GM12878 (cell line): ENCODE results near the gene MSH2. TPM values are rescaled to one million over a fixed set of nuclear protein-coding genes. Genes with fewer than 3 reads are reported as not detected.

Source experiments
- CHD2 ChIP-seq: IDR thresholded peaks from 2 replicates; pipeline ENCODE4 v1.6.1; 2011; ENCODE audit warnings: low read depth, low read length, improper control_type of control experiment, borderline replicate concordance
- E2F8 ChIP-seq: fragments of 450-650 bp; IDR thresholded peaks from 2 replicates; pipeline ENCODE4 v1.6.1; 2018; ENCODE audit warnings: mild to moderate bottlenecking, low read depth, moderate library complexity; ENCODE audit not compliant: partially characterized antibody
- HDAC2 ChIP-seq: fragments of 200-600 bp; sonication (generic); IDR thresholded peaks from 2 replicates; pipeline ENCODE4 v1.6.1; 2017
- HSF1 ChIP-seq: fragments of 150-350 bp; IDR thresholded peaks from 2 replicates; pipeline ENCODE4 v1.6.1; 2014; ENCODE audit warnings: mild to moderate bottlenecking, low read depth, low read length
- JUNB ChIP-seq: IDR thresholded peaks from 2 replicates; pipeline ENCODE4 v1.6.1; 2016; ENCODE audit warnings: antibody characterized with exemption, mild to moderate bottlenecking
- JUND ChIP-seq: IDR thresholded peaks from 2 replicates; pipeline ENCODE4 v1.6.1; 2012; ENCODE audit warnings: low read depth, mild to moderate bottlenecking, low read length, improper control_type of control experiment, moderate library complexity
- LARP7 ChIP-seq: fragments of 450-650 bp; IDR thresholded peaks from 2 replicates; pipeline ENCODE4 v1.6.1; 2017; ENCODE audit warnings: mild to moderate bottlenecking
- MAX ChIP-seq: IDR thresholded peaks from 2 replicates; pipeline ENCODE4 v1.6.1; 2012; ENCODE audit warnings: low read depth, low read length, improper control_type of control experiment
- POLR2AphosphoS5 ChIP-seq: IDR thresholded peaks from 2 replicates; pipeline ENCODE4 v1.6.1; 2011; ENCODE audit warnings: mild to moderate bottlenecking, low read length, inconsistent platforms
- SMAD5 ChIP-seq: IDR thresholded peaks from 2 replicates; pipeline ENCODE4 v1.6.1; 2016; ENCODE audit warnings: antibody characterized with exemption, low read depth
- SMARCA5 ChIP-seq: fragments of 450-650 bp; IDR thresholded peaks from 2 replicates; pipeline ENCODE4 v1.6.1; 2017; ENCODE audit warnings: mild to moderate bottlenecking
- SRF ChIP-seq, 2 experiments: IDR thresholded peaks; 2 replicates each; pipeline ENCODE4 v1.6.1; 2011; ENCODE audit warnings: low read depth in 2 of 2, low read length in 2 of 2, mild to moderate bottlenecking in 1 of 2, moderate library complexity in 1 of 2
- SUZ12 ChIP-seq: fragments of 200-600 bp; sonication (generic); IDR thresholded peaks from one replicate; pipeline ENCODE4 v1.6.1; 2018; ENCODE audit warnings: antibody characterized with exemption, mild to moderate bottlenecking; ENCODE audit not compliant: unreplicated experiment
- TCF12 ChIP-seq: IDR thresholded peaks from 2 replicates; pipeline ENCODE4 v1.6.1; 2011; ENCODE audit warnings: low read depth, mild to moderate bottlenecking, low read length
- USF1 ChIP-seq: IDR thresholded peaks from 2 replicates; pipeline ENCODE4 v1.6.1; 2011; ENCODE audit warnings: borderline replicate concordance, low read depth, mild to moderate bottlenecking, moderate library complexity, mixed read lengths, low read length; ENCODE audit not compliant: insufficient read depth; ENCODE audit errors: extremely low read length
- USF2 ChIP-seq: IDR thresholded peaks from 2 replicates; pipeline ENCODE4 v1.6.1; 2011; ENCODE audit warnings: low read depth, low read length, improper control_type of control experiment, borderline replicate concordance
- WRNIP1 ChIP-seq: IDR thresholded peaks from 2 replicates; pipeline ENCODE4 v1.6.1; 2011; ENCODE audit warnings: low read depth, low read length, improper control_type of control experiment, borderline replicate concordance
- ZNF217 ChIP-seq: fragments of 450-650 bp; IDR thresholded peaks from 2 replicates; pipeline ENCODE4 v1.6.1; 2017; ENCODE audit warnings: antibody characterized with exemption, mild to moderate bottlenecking
- ZNF622 ChIP-seq: fragments of 450-650 bp; IDR thresholded peaks from 2 replicates; pipeline ENCODE4 v1.6.1; 2017; ENCODE audit warnings: mild to moderate bottlenecking, inconsistent platforms
- polyA plus RNA-seq, 11 experiments: library from polyadenylated mRNA; depleted of rRNA in 4 of 11; unstranded in 6 of 11; stranded (reverse) in 5 of 11; fragments of >200 nt; fragmentation: Nextera tagmentation in 4 of 11; fragmentation: Illumina TruSeq in 1 of 11; extraction: Ambion mirVana in 4 of 11; extraction: Trizol in 1 of 11; gene quantifications; 1 replicate in 1 of 11; 2 replicates in 10 of 11; pipeline versions ENCODE4 v1.2.1 to v1.2.3, GENCODE V29; 2011 to 2016; ENCODE audit warnings: inconsistent platforms in 2 of 11, missing spikeins in 2 of 11, low read depth in 1 of 11
- total RNA-seq, 4 experiments: library from RNA; depleted of rRNA in 3 of 4; stranded (reverse); fragments of >200 nt in 3 of 4; fragmentation: Illumina TruSeq in 1 of 4; extraction: Trizol in 1 of 4; gene quantifications; 2 replicates each; pipeline versions ENCODE4 v1.2.1 to v1.2.3, GENCODE V29; 2013 to 2021
- TF ChIP-seq, protein P1 (sequence below): IDR thresholded peaks from 2 replicates; pipeline ENCODE4 v1.6.1; 2012; ENCODE audit warnings: low read length, inconsistent platforms
- TF ChIP-seq, protein P2 (sequence below): IDR thresholded peaks from 2 replicates; pipeline ENCODE4 v1.6.1; 2012; ENCODE audit warnings: low read depth, low read length, improper control_type of control experiment

MSH2 gene
- total and polyA plus RNA-seq, 10 of the 15 experiments (the other 5 are each of a cell fraction or from before 2014, with no cell fraction given): 24.3 to 94.4 (median 55.5) TPM

DNA sequence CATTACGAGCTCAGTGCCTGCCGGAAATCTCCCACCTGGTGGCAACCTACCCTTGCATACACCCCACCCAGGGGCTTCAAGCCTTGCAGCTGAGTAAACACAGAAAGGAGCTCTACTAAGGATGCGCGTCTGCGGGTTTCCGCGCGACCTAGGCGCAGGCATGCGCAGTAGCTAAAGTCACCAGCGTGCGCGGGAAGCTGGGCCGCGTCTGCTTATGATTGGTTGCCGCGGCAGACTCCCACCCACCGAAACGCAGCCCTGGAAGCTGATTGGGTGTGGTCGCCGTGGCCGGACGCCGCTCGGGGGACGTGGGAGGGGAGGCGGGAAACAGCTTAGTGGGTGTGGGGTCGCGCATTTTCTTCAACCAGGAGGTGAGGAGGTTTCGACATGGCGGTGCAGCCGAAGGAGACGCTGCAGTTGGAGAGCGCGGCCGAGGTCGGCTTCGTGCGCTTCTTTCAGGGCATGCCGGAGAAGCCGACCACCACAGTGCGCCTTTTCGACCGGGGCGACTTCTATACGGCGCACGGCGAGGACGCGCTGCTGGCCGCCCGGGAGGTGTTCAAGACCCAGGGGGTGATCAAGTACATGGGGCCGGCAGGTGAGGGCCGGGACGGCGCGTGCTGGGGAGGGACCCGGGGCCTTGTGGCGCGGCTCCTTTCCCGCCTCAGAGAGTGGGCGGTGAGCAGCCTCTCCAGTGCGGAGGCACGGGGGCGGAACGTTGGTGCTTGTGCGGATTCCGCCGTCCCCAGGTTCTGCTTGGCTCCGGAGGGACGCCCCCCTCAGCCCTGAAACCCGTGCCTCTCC is at the start of gene MSH2 (continued):
- TF ChIP-seq TCF12 (no peak), ZNF217 (no peak), SMARCA5 (0 out of 2 replicates have a peak, but pooled peaks have one; percentile 70), LARP7 (peak; percentile 87), JUND (no peak), SMAD5 (peak; percentile 32; the same call in 1 of the 2 replicates), USF2 (no peak), USF1 (no peak), E2F8 (peak; percentile 96), SRF (IDR thresholded peaks at IDR 0.05; ENCODE audit: low read depth in 2 of 2, low read length in 2 of 2) (no peak), WRNIP1 (no peak), CHD2 (peak; percentile 90), JUNB (no peak), ZNF622 (no peak), HDAC2 (no peak), POLR2AphosphoS5 (peak; percentile 74), MAX (peak; percentile 74; the same call in 1 of the 2 replicates), SUZ12 (no peak), HSF1 (no peak)
- TF ChIP-seq, protein P1, sequence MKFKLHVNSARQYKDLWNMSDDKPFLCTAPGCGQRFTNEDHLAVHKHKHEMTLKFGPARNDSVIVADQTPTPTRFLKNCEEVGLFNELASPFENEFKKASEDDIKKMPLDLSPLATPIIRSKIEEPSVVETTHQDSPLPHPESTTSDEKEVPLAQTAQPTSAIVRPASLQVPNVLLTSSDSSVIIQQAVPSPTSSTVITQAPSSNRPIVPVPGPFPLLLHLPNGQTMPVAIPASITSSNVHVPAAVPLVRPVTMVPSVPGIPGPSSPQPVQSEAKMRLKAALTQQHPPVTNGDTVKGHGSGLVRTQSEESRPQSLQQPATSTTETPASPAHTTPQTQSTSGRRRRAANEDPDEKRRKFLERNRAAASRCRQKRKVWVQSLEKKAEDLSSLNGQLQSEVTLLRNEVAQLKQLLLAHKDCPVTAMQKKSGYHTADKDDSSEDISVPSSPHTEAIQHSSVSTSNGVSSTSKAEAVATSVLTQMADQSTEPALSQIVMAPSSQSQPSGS: no peak
- TF ChIP-seq, protein P2, sequence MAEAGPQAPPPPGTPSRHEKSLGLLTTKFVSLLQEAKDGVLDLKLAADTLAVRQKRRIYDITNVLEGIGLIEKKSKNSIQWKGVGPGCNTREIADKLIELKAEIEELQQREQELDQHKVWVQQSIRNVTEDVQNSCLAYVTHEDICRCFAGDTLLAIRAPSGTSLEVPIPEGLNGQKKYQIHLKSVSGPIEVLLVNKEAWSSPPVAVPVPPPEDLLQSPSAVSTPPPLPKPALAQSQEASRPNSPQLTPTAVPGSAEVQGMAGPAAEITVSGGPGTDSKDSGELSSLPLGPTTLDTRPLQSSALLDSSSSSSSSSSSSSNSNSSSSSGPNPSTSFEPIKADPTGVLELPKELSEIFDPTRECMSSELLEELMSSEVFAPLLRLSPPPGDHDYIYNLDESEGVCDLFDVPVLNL: peak; percentile 83
